Aorta (tissue), 5 donors: ENCODE measurements around the gene RPS15A. TPM values are rescaled to one million over a fixed set of nuclear protein-coding genes. Genes with fewer than 3 reads are reported as not detected.
"Not testable (repeated sequence)": the region's sequence is repeated elsewhere in the genome, so short reads cannot be mapped to it uniquely, and the experiment has no call there.

ENCODE experiments used
- ATAC-seq: fragments of 200-7000 bp; cut with Tn5 transposase; one replicate; pipeline ENCODE4 v1.9.1; 2022; ENCODE audit warnings: moderate library complexity; ENCODE audit not compliant: low FRiP score
- DNase-seq, 2 donors: peaks; one replicate each; pipeline ENCODE4 v3.0.0-alpha.2; 2020
- H3K27ac ChIP-seq, 2 donors: one replicate each; pipeline ENCODE4 v1.5.1; 2013; ENCODE audit warnings: low read length in 2 of 2, mild to moderate bottlenecking in 2 of 2, moderate library complexity in 2 of 2, control low read depth in 1 of 2, inconsistent platforms in 1 of 2, low read depth in 1 of 2
- H3K27me3 ChIP-seq, 2 donors: one replicate each; pipeline ENCODE4 v1.6.1; 2013; ENCODE audit warnings: control low read depth in 1 of 2, low read length in 1 of 2, mild to moderate bottlenecking in 1 of 2, moderate library complexity in 1 of 2; ENCODE audit not compliant: insufficient read depth in 2 of 2, control insufficient read depth in 1 of 2
- H3K36me3 ChIP-seq, 2 donors: one replicate each; pipeline ENCODE4 v1.6.1; 2013; ENCODE audit warnings: control low read depth in 1 of 2, low read length in 1 of 2, mild to moderate bottlenecking in 1 of 2; ENCODE audit not compliant: insufficient read depth in 2 of 2, control insufficient read depth in 1 of 2
- H3K4me1 ChIP-seq, 2 donors: one replicate each; pipeline ENCODE4 v1.6.1; 2013; ENCODE audit warnings: low read length in 2 of 2, control low read depth in 1 of 2, mild to moderate bottlenecking in 1 of 2, moderate library complexity in 1 of 2; ENCODE audit not compliant: insufficient read depth in 2 of 2, control insufficient read depth in 1 of 2
- H3K4me3 ChIP-seq, 2 donors: one replicate each; pipeline ENCODE4 v1.5.1; 2013; ENCODE audit warnings: low read length in 2 of 2, control low read depth in 1 of 2, mild to moderate bottlenecking in 1 of 2
- H3K9me3 ChIP-seq: one replicate; pipeline ENCODE4 v1.6.1; 2013; ENCODE audit warnings: mild to moderate bottlenecking, low read length; ENCODE audit not compliant: control insufficient read depth
- WGBS, 2 donors: extraction: QIAGEN DNeasy Blood & Tissue Kit; methylation state at CpG; one replicate each; pipeline ENCODE4 v1.1.7; 2013; 5-methylcytosine and 5-hydroxymethylcytosine counted together
- intact Hi-C, 2 donors: fragments of 100-400 bp; cut with DNase I; formaldehyde crosslinking; loops; one replicate each; pipeline versions ENCODE4 v1.14.2 to v1.15.0; 2022
- polyA plus RNA-seq, 2 donors: library from polyadenylated mRNA; stranded (reverse); fragments of 200-250 nt; gene quantifications; one replicate each; pipeline ENCODE4 v1.2.3, GENCODE V29; 2013
- total RNA-seq, 2 donors: library from RNA; stranded (reverse); fragmentation: NEBNext Ultra II Directional; extraction: Animal tissue kit (Norgen Biotek cat#: 25700); gene quantifications; one replicate each; pipeline ENCODE4 v1.2.1, GENCODE V29; 2021
- donor health status: healthy with polysubstance abuse.
- donor health status: Bipolar disorder and iron deficiency.
- donor health status: DM: no; HTN: no; CAD: no.
- donor health status: DM: no; HTN: no; CAD: no.
- donor health status: DM: yes; HTN: yes; CAD: no.

The RPS15A gene
- total and polyA plus RNA-seq, 4 donors, result 879 to 8,103 (median 1,966) TPM

DNA sequence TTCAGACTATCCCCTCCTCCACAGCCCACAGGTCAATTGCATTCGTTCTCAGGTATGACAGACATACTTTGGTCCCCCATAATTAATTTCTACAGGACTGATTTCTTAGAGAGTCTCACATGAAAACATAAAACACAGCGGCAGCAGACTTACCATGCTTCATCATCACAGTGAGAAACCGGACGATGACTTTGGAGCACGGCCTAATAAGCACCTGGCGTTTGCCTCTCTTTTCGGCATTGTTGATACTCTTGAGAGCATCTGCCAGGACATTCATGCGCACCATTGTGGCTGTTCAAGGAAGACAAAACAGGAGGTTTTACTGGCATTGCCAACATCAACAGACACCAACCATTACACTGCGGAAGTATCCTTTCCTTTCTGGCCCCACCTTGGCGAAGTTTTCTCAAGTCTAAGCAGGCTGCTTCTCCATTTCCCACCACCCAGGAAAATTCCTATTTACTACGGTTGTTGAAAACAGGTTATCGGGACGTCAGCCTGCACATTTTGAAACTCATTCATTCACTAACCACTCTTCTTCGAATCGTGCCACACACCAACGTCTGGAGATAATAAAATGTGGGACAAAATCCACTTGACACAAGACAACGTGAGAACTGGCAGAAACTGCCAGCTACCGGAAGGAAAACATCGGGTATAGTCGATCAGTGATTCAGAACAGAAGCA lies 1.2 kb downstream of the RPS15A start:
- H3K4me1 ChIP-seq, result peaks cover 0 to 12% of the 10 kb centered on the region in 2 donors

DNA sequence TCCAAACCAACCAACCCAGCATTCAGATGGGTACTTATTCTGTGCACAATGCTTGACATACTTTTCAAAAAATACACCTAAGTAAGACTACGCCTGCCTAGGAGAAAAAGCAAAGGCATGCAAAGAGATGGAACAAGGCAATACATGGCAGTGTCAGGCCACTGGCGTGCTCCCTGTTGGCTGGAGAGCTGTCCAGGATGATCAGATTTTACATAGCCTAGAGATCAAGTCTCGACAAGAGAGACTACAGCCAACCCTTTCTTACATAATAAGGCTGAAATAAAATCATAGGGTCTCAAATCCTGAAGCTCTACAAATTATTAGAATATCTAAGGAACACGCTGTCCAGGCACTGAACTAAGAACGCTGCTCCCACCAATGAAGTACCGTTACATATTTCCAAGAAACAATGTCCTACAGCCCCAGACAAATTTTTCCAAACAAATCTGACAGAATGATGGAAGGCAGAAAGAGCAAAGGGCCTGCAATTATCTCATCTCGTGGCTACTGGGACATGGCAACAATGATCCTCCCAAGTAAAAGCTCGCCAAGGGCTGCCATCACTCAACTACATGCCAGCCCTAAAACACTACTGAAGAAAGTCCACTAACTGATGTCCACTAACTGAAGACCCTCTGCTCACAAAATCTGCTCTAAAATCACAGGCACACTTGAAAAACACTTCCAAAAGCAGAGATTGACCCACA lies 5.1 kb downstream of the RPS15A start:
- H3K4me1 ChIP-seq, result peaks cover 0 to 12% of the 10 kb centered on the region in 2 donors
- H3K27me3 ChIP-seq, result no peaks in the 10 kb centered on the region
- H3K36me3 ChIP-seq, result peaks cover 4 to 5% of the 10 kb centered on the region in 2 donors
- no peaks in the 10 kb centered on the region for H3K9me3 ChIP-seq
- H3K27ac ChIP-seq, result no peak overlapping the region
- DNase-seq (no peak), ATAC-seq (no peak)
- 57 to 59% methylated on average over 8 of the region's 8 CpGs for WGBS, 2 donors
- intact Hi-C loops, result loop anchor here in 1 of 2 donors (10.0 kb wide), 1 partner anchor 1490 kb away; no protein-coding TSS in a partner anchor
- H3K4me3 ChIP-seq, result no peak overlapping the region

More for the DNA sequence above, 1.2 kb downstream of the RPS15A start:
- Histone ChIP-seq H3K36me3 (peaks cover 2 to 5% of the 10 kb centered on the region in 2 donors), H3K9me3 (no peaks in the 10 kb centered on the region), H3K4me3 (peak overlapping the region; percentile 46 to 58), H3K27me3 (no peaks in the 10 kb centered on the region), H3K27ac (peak overlapping the region in 1 of 2 donors; percentile 71)
- DNase-seq (no peak), ATAC-seq (no peak)
- intact Hi-C loops, result loop anchor here in 1 of 2 donors (10.0 kb wide), 1 partner anchor 1494 kb away; no protein-coding TSS in a partner anchor
- 14 to 16% methylated on average over 20 of the region's 20 CpGs for WGBS, 2 donors

DNA sequence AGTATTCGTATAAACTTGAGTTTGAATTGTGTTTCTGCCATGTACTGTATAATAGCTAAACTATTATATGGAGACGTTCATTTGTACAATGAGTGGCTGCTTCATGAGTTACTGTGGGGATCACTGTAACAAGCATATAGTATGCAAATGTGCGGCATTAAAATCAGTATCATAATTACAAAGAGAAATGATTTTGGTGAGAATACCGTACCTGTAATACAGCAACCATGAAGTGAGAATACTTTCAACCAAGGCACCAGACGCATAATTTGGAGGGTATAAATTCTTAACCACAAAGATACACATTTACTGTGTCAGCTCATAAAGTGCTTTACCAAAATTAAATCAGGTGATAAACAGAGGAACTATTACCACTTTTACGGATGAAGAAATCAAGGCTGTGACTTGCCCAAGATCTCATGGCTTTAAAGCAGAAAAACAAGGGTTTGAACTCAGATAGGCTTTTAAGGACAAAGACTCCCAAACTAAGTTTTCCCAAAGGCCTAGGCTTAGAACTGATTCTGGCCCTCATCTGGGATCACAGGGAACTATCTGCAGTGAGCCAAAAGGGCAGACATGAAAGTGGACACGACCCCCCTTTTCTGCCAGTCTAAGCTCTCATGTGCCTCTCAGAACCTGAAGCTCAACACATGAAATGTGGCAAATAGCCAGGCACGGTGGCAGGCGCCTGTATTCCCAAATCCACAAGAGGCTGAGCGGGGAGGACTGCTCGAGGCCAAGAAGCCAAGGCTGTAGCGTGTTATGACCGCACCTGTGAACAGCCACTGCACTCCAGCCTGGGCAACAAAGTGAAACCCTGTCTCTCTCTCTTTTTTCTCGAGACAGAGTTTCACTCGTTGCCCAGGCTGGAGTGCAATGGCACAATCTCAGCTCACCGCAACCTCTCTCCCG lies 6.4 kb downstream of the RPS15A start:
- 78 to 86% methylated on average over 17 of the region's 17 CpGs for WGBS, 2 donors
- DNase-seq, result no peak
- intact Hi-C loops, result loop anchor here in 1 of 2 donors (10.0 kb wide), 1 partner anchor 1489 kb away; no protein-coding TSS in a partner anchor
- no peaks in the 10 kb centered on the region for H3K27me3 ChIP-seq
- peaks cover 4 to 5% of the 10 kb centered on the region in 2 donors for H3K36me3 ChIP-seq
- H3K9me3 ChIP-seq, result no peaks in the 10 kb centered on the region
- H3K4me1 ChIP-seq, result peaks cover 0 to 12% of the 10 kb centered on the region in 2 donors
- H3K4me3 ChIP-seq, result no peak overlapping the region
- no peak for ATAC-seq
- H3K27ac ChIP-seq, result no peak overlapping the region

DNA sequence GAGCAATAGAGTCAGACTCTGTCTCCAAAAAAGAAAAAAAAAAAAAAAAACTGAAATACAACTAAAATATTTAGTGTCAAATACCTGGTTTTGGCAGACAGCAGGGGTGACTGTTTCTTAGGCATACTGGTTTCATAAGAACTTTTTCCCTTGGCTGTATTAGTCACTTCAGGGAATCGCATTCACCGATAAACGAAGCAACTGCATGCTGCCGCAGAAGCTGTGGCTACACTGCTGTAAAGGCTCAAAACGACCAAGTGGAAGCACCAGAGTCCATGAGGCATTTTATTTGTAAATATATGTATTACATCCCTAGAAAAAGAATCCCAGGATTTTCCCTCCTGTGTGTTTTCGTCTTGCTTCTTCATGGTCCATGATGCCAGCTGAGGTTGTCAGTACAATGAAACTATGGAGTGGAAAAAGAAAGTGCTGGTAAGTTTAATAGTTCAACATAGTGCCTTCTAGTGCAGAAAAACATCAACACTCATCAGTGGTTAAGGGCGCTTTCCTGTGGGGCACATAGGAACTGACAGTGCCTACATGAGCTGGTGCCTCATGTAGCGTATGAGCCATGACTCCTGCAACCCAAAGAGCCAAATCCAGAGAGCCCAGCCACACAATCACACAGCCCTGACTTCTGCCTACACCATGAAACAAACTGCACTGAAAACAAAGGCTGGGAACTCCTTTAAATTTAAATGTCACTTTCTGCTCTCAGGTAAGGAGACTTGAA lies 7.3 kb downstream of the RPS15A start:
- no peak for DNase-seq
- intact Hi-C loops, result loop anchor here in 1 of 2 donors (10.0 kb wide), 1 partner anchor 1488 kb away; no protein-coding TSS in a partner anchor
- Histone ChIP-seq H3K36me3 (peaks cover 4 to 5% of the 10 kb centered on the region in 2 donors), H3K9me3 (no peaks in the 10 kb centered on the region), H3K27ac (no peak overlapping the region), H3K4me1 (peaks cover 0 to 8% of the 10 kb centered on the region in 2 donors), H3K4me3 (no peak overlapping the region), H3K27me3 (no peaks in the 10 kb centered on the region)
- ATAC-seq, result no peak
- 90 to 93% methylated on average over 8 of the region's 8 CpGs for WGBS, 2 donors

DNA sequence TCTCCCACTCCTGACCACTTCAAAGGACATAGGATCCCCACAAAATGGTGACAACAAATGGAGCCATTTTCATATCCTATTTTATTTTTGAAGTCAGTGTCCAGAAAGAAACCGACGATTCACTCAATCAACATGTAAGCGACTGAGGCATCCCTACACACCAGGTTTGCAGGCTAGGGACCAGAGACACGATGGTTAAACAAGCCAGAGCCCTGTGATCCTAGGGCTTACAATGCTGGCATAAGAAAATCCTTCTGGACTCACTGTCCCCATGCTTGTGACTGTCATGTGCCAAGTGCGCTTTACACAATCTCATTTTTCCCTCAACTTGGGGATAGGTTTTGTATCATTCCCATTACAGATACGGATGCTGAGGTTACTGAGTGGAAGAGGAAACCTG lies 8.9 kb downstream of the RPS15A start:
- not testable (repeated sequence) for H3K4me1 ChIP-seq, ATAC-seq, H3K27ac ChIP-seq, H3K36me3 ChIP-seq, H3K9me3 ChIP-seq, H3K27me3 ChIP-seq, H3K4me3 ChIP-seq, DNase-seq
- intact Hi-C loops, result loop anchor here in 1 of 2 donors (10.0 kb wide), 1 partner anchor 1486 kb away; no protein-coding TSS in a partner anchor
- 69 to 81% methylated on average over 5 to 6 of the region's 6 CpGs for WGBS, 2 donors

DNA sequence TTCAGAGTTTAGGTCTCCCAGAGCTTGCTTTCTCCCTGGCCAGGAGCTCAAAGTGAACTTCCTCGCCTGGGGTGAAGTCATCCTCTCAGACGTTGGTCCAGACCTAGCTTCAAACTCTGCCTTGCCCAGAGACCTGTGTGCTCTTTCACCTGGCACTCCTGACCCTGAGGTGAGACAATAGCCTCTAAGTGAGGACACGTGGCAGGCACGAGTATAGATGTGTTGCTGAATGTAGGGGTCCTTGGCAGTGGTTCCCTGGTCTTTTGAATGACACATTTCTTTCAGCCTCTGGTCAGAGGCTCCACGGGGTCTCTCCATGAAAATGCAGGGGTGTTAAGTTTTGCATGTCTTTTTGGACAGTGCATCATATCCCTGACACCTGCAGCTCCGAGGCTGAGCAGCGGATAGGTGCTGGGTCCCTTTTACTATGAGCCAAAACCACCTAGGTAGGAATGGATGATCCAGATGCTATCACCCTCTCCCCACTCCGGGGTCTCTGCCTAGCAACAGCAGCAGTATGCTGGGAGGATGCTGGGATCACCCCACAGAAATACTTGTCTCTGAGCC lies 9.6 kb downstream of the RPS15A start:
- not testable (repeated sequence) for H3K27me3 ChIP-seq, H3K4me1 ChIP-seq, H3K4me3 ChIP-seq, H3K27ac ChIP-seq, ATAC-seq, DNase-seq, H3K36me3 ChIP-seq, H3K9me3 ChIP-seq
- intact Hi-C loops, result loop anchor here in 1 of 2 donors (10.0 kb wide), 1 partner anchor 1486 kb away; no protein-coding TSS in a partner anchor
- WGBS, 2 donors, result 55 to 66% methylated on average over 7 to 8 of the region's 8 CpGs

DNA sequence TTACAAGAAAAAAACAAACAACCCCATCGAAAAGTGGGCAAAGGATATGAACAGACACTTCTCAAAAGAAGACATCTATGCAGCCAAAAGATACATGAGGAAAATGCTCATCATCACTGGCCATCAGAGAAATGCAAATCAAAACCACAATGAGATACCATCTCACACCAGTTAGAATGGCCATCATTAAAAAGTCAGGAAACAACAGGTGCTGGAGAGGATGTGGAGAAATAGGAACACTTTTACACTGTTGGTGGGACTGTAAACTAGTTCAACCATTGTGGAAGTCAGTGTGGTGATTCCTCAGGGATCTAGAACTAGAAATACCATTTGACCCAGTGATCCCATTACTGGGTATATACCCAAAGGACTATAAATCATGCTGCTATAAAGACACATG lies 12.5 kb downstream of the RPS15A start:
- H3K4me3 ChIP-seq, H3K27me3 ChIP-seq, intact Hi-C loops, H3K36me3 ChIP-seq, ATAC-seq, H3K4me1 ChIP-seq, H3K9me3 ChIP-seq, H3K27ac ChIP-seq, DNase-seq: not testable (repeated sequence)
- WGBS, 2 donors, result 97% methylated on average over 1 of the region's 1 CpG; no CpG with 5 or more reads in 1 of the 2 donors
